H1 (cell line): ENCODE measurements around the gene MUC5AC. TPM values are rescaled to one million over a fixed set of nuclear protein-coding genes. Genes with fewer than 3 reads are reported as not detected.

Source experiments
- SP1 ChIP-seq: IDR thresholded peaks from 2 replicates; pipeline ENCODE4 v1.6.1; 2011; ENCODE audit warnings: low read depth, low read length
- SP2 ChIP-seq: IDR thresholded peaks from 2 replicates; pipeline ENCODE4 v1.6.1; 2012; ENCODE audit warnings: mild to moderate bottlenecking, low read length, inconsistent platforms
- TBP ChIP-seq: IDR thresholded peaks from 2 replicates; pipeline ENCODE4 v1.6.1; 2011; ENCODE audit warnings: low read depth, low read length, improper control_type of control experiment
- YY1 ChIP-seq: IDR thresholded peaks from 2 replicates; pipeline ENCODE4 v1.6.1; 2011; ENCODE audit warnings: low read depth, mild to moderate bottlenecking, low read length
- polyA plus RNA-seq, 7 experiments: library from polyadenylated mRNA; depleted of rRNA in 3 of 7; stranded (reverse) in 5 of 7; unstranded in 2 of 7; fragments of >200 nt in 5 of 7; fragments of 200-250 nt in 2 of 7; gene quantifications; 1 replicate in 5 of 7; 2 replicates in 1 of 7; 4 replicates in 1 of 7; pipeline versions ENCODE4 v1.2.1 to v1.2.3, GENCODE V29; 2011 to 2013; ENCODE audit warnings: missing spikeins in 2 of 7, mixed read lengths in 2 of 7
- total RNA-seq: library from RNA; stranded (reverse); fragmentation: NEBNext Ultra II Directional; extraction: Animal tissue kit (Norgen Biotek cat#: 25700); gene quantifications from 2 replicates; pipeline ENCODE4 v1.2.1, GENCODE V29; 2021

Gene MUC5AC
- total and polyA plus RNA-seq, 2 of the 8 experiments (the other 6 are each of a cell fraction or from before 2014, with no cell fraction given) = not detected

DNA sequence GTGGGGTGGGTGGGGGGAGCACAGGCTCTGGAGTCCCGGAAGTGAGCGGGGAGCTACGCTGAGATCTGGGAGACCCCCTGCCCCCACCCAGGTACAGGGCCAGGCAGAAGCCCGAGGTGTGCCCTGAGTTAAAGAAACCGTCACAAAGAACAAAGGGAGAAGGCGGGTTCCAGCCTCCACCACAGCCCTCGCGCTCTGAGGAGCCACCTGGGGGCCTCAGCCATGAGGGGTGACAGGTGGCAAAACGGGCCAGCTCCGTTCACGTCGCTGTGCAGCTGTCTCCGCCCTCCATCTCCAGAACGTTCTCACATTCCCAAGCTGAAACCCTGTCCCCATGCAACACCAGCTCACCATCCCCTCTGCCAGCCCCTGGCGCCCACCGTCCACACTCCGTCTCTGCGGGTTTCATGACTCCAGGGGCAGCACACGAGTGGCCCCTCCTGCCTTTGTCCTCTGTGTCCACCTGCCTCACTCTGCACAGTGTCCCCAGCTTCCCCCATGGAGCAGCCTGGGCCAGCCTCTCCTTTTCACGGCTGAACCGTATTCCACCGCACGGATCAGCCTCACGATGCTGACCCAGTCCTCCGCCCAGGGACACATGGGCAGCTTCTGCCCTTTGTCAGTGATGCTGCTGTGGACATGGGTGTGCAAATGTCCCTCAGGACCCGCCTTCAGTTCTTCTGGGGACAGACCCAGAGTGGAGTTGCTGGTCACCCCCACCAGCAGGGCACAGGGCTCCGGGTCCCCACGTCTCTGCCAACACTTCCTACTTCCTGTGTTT lies 63.4 kb downstream of the MUC5AC start (continued):
- TF ChIP-seq TBP = no peak
- no peak for TF ChIP-seq YY1
- no peak for TF ChIP-seq SP2
- TF ChIP-seq SP1 = no peak
